ENCODE data around the gene MRFAP1L1. TPM values are rescaled to one million over a fixed set of nuclear protein-coding genes. Genes with fewer than 3 reads are reported as not detected.
A peak's percentile ranks its signal among the peaks of the same experiment; 100 is the strongest.
"Not testable (repeated sequence)": the region's sequence is repeated elsewhere in the genome, so short reads cannot be mapped to it uniquely, and the experiment has no call there.

MRFAP1L1 gene
- total RNA-seq = 34.5 TPM
- long read RNA-seq, transcript MRFAP1L1-201 (2 exons, 1,593 nt) = major isoform, 184 of 219 reads
- long read RNA-seq, transcript MRFAP1L1-202 (1 exons, 2,127 nt) = minor isoform, 17 of 219 reads
- long read RNA-seq, partial matches to known transcripts = 0 of 219 reads
- long read RNA-seq, other reads (novel, unspliced or antisense) = 18 of 219 reads

DNA sequence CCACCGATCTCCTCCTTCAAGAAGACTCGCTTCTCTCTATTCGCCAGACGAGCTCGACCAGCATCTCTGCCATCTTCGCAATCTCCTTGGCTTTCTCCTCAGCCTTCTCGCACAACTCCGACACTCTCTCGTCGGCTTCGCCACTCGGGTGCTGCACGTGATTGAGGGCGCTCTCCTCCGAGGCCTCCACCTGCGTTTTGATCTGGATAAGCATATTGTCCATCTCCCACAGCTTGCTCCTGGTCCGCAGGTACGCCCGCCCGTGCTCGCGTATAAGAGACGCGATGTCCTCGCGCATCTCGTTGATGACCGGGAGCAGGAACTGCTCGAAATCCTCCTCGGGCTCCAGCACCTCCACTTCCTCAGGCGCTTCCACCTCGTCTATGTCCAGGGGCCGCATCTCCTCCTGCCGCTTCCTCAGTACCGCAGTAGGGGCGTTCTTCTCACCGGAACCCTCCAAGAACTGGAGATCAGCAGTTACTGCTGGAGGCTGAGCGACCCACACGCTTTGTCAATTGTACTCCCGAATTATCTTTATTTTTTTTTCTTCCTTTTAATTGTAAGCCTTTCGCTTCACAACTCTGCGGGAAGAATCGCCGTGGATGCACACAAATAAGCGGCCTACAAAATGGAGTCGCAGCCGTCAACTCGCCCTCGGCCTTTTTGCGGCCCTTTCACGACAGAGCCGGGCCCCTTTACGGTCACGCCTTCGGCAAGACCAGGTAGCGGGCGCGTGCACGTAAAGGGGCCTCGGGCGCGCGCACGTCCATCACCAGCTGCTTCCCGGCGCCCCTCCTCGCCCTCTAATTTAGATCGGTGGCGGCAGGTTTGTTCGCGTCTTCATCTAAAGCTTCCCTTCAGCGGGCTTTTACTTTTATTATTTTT, at the start of gene MRFAP1L1:
TSS of gene MRFAP1L1 (minus strand) at position 636 of the 885 bp plus-strand sequence. CDS start at position 400, 236 bp downstream.
- DNase-seq (ENCODE audit: low spot score) = peak; percentile 97

DNA sequence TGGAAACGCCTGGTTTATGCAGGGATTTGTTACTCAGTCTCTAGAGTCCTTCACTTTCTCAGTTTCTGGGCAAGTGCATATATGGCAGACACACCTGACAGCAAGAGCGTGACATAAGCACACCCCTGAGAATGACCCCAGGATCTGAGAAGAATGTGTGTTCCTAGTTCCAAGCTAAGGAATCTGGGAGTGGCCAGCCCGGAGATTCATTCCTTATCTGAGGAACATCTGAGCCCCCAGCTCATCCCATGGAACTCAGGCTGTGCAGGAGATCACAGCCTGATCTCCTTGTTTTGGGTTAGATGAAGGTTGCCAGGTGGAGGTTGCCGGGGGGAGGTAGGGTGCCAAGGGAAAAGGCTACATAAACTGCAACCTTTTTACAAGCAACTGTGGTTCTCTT, 49.1 kb upstream of the MRFAP1L1 start:
- no peak for DNase-seq (ENCODE audit: low spot score)

DNA sequence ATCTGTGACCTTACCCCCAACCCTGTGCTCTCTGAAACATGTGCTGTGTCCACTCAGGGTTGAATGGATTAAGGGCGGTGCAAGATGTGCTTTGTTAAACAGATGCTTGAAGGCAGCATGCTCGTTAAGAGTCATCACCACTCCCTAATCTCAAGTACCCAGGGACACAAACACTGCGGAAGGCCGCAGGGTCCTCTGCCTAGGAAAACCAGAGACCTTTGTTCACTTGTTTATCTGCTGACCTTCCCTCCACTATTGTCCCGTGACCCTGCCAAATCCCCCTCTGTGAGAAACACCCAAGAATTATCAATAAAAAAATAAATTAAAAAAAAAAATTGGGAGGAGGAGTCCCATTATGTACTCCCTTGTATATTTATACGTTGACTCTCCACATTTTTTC, 46.7 kb upstream of the MRFAP1L1 start:
- not testable (repeated sequence) for DNase-seq (ENCODE audit: low spot score)

GRCh38 chr4:6755088-6755753, 45.6 kb upstream of the MRFAP1L1 start:
- DNase-seq (ENCODE audit: low spot score) = no peak

- no peak for DNase-seq (ENCODE audit: low spot score)
Observed at GRCh38 chr4:6754481-6755087, 44.9 kb upstream of the MRFAP1L1 start.

- no peak for DNase-seq (ENCODE audit: low spot score)
Observed at GRCh38 chr4:6753891-6754290, 44.2 kb upstream of the MRFAP1L1 start.

DNA sequence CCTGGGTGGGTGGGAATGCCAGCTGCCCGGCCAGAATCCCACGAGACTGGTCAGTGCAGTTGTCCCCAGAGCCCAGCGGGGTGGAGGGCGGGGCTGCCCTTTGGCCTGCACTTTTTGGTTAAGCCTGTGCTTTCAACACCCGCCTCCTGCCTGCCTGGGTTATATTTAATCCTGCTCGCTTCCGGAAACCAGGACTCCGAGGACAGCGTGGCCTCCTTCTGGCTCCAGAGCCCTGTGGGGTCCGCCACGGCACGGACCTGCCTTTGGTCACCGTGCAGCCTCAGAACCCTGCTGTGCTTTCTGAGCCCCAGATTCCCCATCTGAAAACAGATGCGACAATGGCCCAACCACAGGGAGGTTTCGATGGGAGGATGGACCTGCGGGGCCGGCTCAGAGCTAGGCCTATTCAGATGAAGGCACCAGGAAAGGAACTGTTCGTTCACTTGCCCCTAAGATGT, 43.5 kb upstream of the MRFAP1L1 start:
- no peak for DNase-seq (ENCODE audit: low spot score)

GRCh38 chr4:6752486-6752829, 42.8 kb upstream of the MRFAP1L1 start:
- DNase-seq (ENCODE audit: low spot score) = no peak

- DNase-seq (ENCODE audit: low spot score) = no peak
Observed at GRCh38 chr4:6751611-6752485, 42.2 kb upstream of the MRFAP1L1 start.

GRCh38 chr4:6750286-6751221, 40.9 kb upstream of the MRFAP1L1 start:
- DNase-seq (ENCODE audit: low spot score) = no peak

- peak; percentile 95 for DNase-seq (ENCODE audit: low spot score)
Observed at GRCh38 chr4:6749340-6750171, 39.9 kb upstream of the MRFAP1L1 start.

DNA sequence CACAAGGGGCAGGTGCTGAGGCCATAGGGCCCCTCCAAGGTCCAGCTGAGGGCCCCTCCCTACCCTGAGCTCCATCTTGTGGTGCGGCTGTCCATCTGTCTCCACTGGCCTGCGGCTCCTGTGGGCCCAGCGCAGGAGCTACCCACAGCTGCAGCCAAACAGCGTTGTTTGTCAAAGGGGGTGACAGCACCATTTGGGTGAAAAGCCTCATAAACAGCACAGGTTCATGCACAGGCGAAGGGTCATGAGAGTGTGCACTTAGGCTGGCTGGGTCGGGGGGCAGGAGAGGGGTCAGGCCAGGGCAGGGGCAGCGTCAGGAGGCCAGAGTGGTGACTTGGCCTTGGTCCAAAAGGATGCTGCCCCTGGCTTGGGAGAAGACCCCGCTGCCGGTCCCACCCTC, 38.6 kb upstream of the MRFAP1L1 start:
- DNase-seq (ENCODE audit: low spot score) = no peak

DNA sequence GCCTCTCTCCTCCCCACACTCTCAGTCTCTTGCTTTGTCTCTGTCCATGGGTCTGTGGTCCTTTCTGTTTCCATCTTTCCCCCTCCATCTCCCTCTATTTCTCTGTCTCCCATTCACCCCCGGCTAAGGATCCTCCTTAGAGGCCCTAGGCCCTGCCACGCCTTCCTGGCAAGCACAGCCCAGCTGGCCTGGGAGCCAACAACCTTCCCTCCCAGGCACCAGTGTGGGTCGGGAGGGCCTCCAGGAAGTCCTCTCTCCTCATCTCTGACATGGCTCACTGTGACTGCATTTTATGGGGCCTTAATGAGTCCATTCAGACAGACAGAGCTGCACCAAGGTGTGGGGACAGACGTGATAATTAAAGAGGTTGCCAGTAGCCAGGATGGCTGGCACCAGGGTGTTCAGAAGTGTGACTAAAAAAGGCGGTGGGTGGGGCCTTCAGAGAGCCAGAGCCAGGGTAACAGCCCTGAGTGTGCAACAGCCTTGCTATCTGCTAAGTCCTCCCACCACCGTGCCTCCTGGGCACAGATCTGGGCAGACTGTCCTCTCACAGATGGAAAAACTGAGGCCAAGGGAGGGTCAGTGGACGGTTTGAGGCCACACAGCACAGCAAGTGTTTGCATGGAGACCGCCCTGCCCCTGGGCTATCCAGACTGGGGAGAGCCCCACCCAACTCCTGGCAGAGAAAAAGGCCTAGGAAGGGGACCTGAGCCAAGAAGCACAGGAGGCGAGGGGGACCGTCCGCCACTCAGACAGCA, 37.8 kb upstream of the MRFAP1L1 start:
- DNase-seq (ENCODE audit: low spot score) = no peak

- DNase-seq (ENCODE audit: low spot score) = no peak
Observed at GRCh38 chr4:6746721-6747293, 37.1 kb upstream of the MRFAP1L1 start.

DNA sequence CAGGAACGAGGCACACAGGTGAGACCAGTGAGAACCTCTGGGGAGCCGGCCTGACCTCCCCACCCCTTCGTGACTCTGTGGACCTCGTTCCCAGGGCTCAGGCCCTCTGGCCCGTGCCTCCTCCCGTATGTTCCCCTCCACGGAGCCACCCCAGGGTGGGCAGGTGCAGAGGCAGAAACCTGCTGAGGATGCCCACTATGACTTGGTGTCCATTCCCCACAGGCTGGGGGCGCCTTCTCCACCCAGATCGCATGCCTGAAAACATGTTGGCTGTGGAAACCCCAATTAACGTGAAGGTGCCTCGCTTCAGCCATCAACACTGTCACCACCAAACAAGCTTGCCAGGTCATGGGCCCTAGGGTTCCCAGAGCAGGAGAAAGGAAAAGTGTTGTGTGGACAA, 33.3 kb upstream of the MRFAP1L1 start:
- DNase-seq (ENCODE audit: low spot score) = no peak

DNA sequence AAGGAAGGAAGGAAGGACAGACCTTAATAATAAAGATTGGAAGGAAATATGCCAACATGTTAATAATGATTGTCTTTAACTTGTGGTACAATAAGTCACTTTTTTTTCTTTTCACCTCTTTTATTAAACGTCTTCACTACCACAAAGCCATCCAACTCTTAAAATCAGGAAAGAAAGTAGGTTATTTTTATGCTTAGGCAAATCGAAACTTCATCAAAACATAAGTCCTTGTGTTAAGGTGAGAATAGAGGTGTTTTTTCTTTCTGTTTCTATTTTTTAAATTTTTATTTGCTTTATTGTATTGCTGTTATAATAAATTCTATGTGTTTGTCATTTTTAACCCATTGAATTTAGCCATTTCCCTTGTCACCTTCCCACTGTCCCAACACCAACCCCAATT, 32.8 kb upstream of the MRFAP1L1 start:
- no peak for DNase-seq (ENCODE audit: low spot score)

DNA sequence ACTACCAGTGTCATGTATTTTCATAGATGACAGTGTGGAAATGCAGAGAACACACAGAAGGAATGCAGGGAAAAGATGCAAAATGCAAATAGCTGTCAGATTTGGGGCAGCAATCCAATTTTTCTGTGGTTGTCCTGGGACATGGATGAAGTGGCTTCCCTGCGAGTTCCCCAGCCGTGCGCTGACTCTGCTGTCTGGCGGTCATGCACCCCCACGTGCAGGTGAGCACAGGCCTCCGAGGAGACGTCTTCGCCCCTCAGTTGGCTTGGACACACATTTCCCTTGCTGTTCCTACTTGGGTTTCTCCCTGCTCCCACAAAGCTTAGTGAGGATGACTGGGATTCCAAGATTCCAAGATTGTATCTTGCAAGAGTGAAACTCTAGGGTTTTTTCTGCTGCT, 30.7 kb upstream of the MRFAP1L1 start:
- DNase-seq (ENCODE audit: low spot score) = no peak

GRCh38 chr4:6739920-6740319, 30.3 kb upstream of the MRFAP1L1 start:
- peak; percentile 3 for DNase-seq (ENCODE audit: low spot score)
